Limb (tissue), 2 donors: Measurements from ENCODE around the gene PTBP3.
"Not testable (repeated sequence)": the region's sequence is repeated elsewhere in the genome, so short reads cannot be mapped to it uniquely, and the experiment has no call there.

ENCODE experiments used
- DNase-seq, 2 donors: peaks; one replicate each; pipeline ENCODE4 v3.0.0-alpha.2; 2016; ENCODE audit errors: extremely low spot score in 2 of 2

The PTBP3 gene, protein sequence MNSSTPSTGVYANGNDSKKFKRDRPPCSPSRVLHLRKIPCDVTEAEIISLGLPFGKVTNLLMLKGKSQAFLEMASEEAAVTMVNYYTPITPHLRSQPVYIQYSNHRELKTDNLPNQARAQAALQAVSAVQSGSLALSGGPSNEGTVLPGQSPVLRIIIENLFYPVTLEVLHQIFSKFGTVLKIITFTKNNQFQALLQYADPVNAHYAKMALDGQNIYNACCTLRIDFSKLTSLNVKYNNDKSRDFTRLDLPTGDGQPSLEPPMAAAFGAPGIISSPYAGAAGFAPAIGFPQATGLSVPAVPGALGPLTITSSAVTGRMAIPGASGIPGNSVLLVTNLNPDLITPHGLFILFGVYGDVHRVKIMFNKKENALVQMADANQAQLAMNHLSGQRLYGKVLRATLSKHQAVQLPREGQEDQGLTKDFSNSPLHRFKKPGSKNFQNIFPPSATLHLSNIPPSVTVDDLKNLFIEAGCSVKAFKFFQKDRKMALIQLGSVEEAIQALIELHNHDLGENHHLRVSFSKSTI

DNA sequence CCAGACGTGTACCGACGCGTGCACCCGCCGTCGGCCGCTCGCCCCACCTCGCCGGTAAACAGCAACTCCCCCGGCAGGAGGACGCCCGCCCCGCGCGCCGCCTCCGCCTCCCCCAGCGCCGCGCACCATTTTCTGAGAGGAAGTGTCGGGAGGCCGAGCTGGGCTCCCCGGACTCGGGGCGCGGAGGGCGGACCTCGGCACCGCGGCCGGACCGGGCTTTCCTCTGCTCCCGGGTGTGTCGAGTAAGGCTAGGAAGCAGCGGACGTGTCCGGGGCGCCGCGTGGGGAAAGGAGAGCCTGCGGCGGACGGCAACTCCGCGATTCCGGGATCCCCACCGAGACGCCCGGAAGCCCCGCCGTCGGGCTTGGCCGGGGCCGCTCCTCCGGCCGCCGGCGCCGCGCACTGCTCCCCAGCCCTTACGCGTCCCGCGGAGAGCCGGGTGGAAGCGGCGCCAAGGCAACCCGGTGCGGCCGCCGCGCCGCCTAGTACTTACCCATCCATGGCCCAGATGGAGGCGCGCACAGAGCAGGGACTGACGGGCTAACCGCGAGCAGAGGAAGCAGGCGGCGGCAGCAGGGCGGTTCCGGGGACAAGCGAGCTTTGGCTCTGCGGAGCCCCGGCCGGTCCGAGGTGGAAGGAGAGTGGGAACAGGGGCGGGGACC, at the start of gene PTBP3:
PTBP3 (minus strand) TSS at position 643 of the 662 bp plus-strand sequence. CDS start 35,754 bp downstream, outside the sequence.
- peak; percentile 19 to 84 for DNase-seq

DNA sequence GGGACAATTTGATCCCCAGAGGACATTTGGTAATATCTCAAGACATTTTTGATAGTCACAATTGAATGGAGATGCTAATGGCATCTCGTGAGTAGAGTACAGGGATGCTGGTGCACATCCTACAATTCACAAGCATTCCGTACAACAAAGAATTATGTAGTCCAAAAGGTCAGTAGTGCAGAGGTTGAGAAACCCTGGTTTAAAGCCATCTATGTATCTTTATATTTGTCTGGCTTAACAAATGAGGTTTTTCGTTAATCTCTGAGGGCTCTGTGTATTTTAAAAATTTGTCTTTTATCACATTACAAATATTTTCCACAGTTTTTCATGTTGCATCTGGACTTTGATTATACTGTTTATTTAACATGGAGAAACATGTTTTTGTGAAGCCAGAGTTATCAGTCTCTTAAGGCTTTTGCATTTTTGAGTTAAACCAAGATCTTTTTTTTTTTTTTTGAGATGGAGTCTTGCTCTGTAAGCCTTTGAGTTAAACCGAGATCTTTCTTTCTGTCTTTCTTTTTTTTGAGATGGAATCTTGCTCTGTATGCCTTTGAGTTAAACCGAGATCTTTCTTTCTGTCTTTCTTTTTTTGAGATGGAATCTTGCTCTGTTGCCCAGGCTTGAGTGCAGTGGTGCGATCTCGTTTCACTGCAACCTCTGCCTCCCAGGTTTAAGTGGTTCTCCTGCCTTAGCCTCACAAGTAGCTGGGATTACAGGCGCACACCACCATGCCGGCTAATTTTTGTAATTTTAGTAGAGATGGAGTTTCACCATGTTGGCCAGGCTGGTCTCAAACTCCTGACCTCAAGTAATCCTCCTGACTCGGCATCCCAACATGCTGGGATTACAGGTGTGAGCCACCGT, 49.3 kb upstream of the PTBP3 start:
- DNase-seq: no peak

- DNase-seq: no peak
Observed at GRCh38 chr9:112382066-112382465, 48.6 kb upstream of the PTBP3 start.

DNA sequence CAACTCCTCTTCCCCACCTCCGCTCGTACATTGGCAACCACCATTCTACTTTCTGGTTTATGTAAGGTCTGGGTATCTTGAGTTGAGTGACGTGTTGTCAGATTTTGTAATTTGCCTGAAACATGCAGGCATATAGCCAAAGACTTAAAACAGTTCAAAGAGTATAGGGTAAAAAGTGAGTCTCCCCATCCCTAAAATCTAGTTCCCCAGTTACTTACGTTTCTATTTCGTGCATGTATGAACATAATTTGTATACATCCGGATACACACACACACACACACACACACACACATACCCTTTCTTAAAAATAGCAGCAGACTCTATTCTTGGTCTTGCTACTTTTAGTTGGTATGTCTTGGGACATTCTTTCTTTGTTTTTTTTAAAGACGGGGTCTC, 47.4 kb upstream of the PTBP3 start:
- DNase-seq: no peak

- DNase-seq: peak in 1 of 2 donors; percentile 27
Observed at GRCh38 chr9:112380102-112380824, 46.8 kb upstream of the PTBP3 start, which contains the start of gene HSDL2. Gene HSDL2, plus strand, starts transcription at chr9:112380108. Its CDS starts 56 bp downstream, at chr9:112380164.

GRCh38 chr9:112379177-112380101, 46.0 kb upstream of the PTBP3 start:
- DNase-seq: peak; percentile 99

DNA sequence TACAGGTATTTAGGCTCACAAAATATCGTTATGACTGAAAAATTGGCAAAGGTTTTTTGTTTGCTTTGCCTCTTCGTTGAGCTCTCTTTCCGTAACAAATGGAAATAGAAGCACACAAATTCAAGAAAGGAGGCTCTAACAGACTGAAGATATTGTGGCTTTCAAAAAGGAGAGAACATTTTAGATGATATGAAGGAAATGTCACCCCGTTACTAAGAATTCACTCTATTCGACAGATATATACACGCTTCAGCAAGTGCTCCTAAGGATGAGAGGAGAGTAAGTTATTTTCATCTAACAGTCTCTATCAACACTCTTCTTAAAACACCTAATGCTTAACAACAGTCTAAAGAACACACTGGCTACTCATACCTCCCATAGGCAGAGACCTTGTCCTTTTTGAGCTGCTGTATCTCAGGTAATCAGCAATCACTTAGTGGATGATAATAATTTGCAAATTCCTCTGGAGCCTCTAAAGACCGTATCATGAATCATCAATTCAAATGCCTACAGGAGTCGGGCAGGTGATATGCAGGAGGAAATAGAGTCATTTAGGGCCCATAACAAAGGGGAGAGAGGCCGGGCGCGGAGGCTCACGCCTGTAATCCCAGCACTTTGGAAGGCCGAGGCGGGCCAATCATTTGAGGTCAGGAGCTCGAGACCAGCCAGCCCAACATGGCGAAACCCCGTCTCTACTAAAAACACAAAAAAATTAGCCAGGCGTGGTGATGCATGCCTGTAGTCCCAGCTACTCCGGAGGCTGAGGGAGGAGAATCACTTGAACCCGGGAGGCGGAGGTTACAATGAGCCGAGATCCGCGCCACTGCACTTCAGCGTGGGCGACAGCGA, 45.1 kb upstream of the PTBP3 start:
- DNase-seq: no peak

- no peak for DNase-seq
Observed at GRCh38 chr9:112377684-112378327, 44.4 kb upstream of the PTBP3 start.

DNA sequence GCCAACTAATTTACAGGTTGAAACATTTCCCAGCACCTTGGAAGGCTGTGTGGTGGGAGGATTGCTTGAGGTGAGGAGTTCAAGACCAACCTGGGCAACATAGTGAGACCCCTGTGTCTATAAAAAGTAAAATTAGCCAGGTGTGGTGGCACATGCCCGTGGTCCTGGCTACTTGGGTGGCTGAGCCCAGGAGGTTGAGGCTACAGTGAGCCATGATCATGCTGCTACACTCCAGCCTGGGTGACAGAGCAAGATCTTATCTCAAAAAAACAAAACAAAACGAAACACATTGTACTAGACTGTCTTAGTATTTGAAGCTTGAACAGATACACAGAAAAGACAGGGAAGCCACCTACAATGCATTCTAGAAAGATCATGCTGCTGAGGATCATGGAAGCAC, 43.7 kb upstream of the PTBP3 start:
- DNase-seq: no peak

- no peak for DNase-seq
Observed at GRCh38 chr9:112375361-112375760, 41.9 kb upstream of the PTBP3 start.

DNA sequence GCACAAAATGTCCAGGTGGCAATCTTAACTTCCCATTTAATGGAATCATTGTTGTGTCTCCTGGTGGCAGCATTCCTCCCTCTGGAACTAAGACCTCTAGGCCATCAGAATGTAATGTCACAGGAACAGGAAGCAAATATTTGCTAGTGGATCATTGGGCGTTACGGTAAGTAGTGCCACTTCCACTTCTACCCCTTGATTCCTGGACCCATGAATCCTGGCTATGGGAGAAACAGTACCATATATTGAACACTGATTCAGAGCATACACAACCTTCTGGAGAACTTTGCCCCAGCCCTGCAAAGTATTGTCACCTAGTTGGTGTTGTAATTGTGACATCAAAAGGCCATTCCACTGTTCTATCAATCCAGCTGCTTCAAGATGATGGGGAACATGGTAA, 40.8 kb upstream of the PTBP3 start:
- not testable (repeated sequence) for DNase-seq

DNA sequence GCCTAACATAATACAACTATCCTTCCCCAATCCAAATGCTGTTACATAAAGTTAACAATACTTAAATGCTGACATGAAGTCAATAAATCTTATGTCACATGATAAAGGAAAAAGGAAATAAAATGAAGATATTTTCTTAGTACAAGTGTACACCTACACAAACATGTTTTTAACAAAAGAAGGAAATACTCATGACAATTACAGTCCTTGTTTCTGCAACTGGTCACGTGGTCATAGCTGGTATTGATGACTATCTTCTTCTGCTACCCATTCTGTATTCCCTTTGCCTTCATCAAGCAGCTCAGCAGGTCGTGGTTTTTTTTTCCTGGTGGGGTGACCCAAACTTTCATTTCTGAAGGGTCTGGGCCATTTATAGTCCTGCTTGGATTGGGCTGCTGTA, 40.2 kb upstream of the PTBP3 start:
- DNase-seq: not testable (repeated sequence)

- DNase-seq: no peak
Observed at GRCh38 chr9:112371060-112371459, 37.6 kb upstream of the PTBP3 start.

DNA sequence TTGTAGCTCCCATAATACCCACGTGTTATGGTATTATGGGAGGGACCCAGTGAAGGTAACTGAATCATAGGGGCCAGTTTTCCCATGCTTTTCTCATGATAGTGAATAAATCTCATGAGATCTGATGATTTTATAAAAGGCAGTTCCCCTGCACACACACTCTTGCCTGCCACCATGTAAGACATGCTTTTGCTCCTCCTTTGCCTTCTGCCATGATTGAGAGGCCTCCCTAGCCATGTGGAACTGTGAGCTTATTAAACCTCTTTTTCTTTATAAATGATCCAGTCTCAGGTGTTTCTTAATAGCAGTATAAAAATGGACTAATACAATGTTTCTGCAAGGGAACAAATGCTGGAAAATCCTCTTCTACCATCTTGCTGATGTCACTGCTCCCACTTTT, 36.4 kb upstream of the PTBP3 start:
- DNase-seq: no peak

DNA sequence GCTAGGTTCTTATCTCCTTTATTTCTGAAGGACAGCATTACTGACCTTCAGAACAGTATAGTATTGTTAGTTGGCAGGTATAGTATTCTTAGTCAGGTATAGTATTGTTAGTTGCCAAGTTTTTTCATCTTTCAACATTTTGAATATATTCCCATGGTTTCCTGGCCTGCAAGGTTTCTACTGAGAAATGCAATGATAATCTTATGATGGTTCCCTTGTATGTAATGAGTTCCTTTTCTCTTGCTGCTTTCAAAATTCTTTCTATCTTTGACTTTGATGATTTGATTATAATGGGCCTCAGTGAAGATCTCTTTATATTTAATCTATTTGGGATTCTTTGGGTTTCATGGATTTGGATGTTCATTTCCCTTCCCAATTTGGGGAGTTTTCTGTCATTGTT, 34.0 kb upstream of the PTBP3 start:
- no peak for DNase-seq

DNA sequence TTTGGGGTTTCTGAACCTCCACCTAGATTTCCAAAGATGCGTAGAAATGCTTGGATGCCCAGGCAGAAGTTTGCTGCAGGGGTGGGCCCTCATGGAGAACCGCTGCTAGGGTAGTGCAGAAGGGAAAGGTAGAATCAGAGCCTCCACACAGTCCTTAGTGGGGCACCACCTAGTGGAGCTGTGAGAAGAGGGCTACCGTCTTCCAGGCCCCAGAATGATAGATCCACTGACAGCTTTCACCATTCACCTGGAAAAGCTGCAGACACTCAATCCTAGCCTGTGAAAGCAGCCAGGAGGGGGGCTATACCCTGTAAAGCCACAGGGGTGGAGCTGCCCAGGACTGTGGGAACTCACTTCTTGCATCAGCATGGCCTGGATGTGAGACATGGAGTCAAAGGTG, 33.2 kb upstream of the PTBP3 start:
- no peak for DNase-seq

GRCh38 chr9:112365257-112365656, 31.8 kb upstream of the PTBP3 start:
- not testable (repeated sequence) for DNase-seq

GRCh38 chr9:112364761-112365160, 31.3 kb upstream of the PTBP3 start:
- DNase-seq: no peak
